GM12892 (cell line): Measurements from ENCODE around the gene GPR32.
"Not testable (repeated sequence)": the region's sequence is repeated elsewhere in the genome, so short reads cannot be mapped to it uniquely, and the experiment has no call there.

Source experiments
- POLR2A ChIP-seq: IDR thresholded peaks from 2 replicates; pipeline ENCODE4 v1.6.1; 2011; ENCODE audit warnings: low read depth, low read length, control low read depth
- POLR2AphosphoS5 ChIP-seq: IDR thresholded peaks from 2 replicates; pipeline ENCODE4 v1.6.1; 2011; ENCODE audit warnings: low read depth, low read length, control low read depth

DNA sequence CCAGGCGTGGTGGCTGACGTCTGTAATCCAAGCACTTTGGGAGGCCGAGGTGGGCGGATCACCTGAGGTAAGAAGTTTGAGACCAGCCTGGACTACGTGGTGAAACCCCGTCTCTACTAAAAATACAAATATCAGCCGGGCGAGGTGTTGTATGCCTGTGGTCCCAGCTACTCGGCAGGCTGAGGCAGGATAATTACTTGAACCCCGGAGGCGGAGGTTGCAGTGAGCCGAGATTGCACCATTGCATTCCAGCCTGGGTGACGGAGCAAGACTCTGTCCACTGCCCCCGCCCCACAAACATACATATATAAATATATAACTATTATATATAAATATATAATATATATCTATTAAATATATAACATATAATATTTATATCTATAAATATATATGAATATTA, 23.1 kb upstream of the GPR32 start:
- TF ChIP-seq POLR2A, POLR2AphosphoS5: not testable (repeated sequence)
